Thyroid gland (tissue), 4 donors: Measurements from ENCODE around the gene GSG1L.

ENCODE experiments used
- POLR2A ChIP-seq, 2 donors: fragments of 450-650 bp; IDR thresholded peaks; one replicate each; pipeline ENCODE4 v1.6.1; 2017; ENCODE audit warnings: antibody characterized with exemption in 2 of 2, mild to moderate bottlenecking in 2 of 2, moderate library complexity in 1 of 2
- TF ChIP-seq, protein P1 (sequence below), 6 experiments: fragments of 200-600 bp in 3 of 6; fragments of 450-650 bp in 3 of 6; sonication (generic) in 3 of 6; IDR thresholded peaks; one replicate each; pipeline ENCODE4 v1.5.1; 2016 to 2019; ENCODE audit warnings: antibody characterized with exemption in 6 of 6, mild to moderate bottlenecking in 2 of 6, inconsistent platforms in 1 of 6, moderate library complexity in 1 of 6

DNA sequence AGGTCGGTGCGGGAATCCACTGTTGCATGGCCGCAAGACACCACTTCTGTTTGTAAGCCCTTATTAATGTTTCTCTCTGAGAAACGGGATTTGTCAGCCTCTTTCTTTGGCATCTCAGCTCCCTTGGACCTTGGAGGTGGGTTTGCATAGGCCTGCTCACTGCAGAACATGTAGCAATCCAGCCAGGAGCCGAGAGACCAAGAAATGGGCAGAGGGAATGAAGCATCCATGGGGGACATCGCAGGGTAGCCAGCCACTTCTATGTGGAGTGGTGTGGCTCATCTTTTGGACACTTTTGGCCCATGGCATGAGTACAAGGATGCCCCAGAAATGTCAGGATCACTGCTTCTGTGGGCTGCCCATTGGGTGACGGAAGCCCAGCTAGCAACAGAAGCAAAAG lies 79.4 kb downstream of the GSG1L start:
- TF ChIP-seq, protein P1, sequence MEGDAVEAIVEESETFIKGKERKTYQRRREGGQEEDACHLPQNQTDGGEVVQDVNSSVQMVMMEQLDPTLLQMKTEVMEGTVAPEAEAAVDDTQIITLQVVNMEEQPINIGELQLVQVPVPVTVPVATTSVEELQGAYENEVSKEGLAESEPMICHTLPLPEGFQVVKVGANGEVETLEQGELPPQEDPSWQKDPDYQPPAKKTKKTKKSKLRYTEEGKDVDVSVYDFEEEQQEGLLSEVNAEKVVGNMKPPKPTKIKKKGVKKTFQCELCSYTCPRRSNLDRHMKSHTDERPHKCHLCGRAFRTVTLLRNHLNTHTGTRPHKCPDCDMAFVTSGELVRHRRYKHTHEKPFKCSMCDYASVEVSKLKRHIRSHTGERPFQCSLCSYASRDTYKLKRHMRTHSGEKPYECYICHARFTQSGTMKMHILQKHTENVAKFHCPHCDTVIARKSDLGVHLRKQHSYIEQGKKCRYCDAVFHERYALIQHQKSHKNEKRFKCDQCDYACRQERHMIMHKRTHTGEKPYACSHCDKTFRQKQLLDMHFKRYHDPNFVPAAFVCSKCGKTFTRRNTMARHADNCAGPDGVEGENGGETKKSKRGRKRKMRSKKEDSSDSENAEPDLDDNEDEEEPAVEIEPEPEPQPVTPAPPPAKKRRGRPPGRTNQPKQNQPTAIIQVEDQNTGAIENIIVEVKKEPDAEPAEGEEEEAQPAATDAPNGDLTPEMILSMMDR (IDR thresholded peaks at IDR 0.05) = no peak
- TF ChIP-seq POLR2A (IDR thresholded peaks at IDR 0.05) = no peak
